Measurements from ENCODE around the gene TLR7. TPM values are rescaled to one million over a fixed set of nuclear protein-coding genes. Genes with fewer than 3 reads are reported as not detected.

TLR7 gene
- total RNA-seq, 1 donor from 2014 or later, result 5.4 TPM

DNA sequence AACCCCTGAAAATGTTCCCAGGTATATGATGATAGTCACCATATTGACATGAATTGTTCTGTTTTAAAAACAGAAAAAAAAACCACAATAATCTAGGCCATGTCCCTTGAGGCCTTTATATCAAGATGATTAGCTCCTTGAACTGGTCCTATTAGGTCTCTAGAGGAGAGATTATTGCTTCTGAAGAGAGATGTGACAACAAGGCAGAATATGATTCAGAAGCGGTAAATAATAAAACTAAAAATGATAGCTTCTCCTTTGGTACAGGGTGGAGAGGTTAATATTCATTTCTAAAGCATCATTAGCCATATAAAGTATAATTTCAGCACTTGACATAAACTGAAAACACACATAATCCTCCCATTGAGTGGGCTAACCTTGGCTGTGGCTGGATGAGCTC, 65.4 kb downstream of the TLR7 start:
- no peaks in the 10 kb centered on the region for H3K36me3 Mint-ChIP-seq (ENCODE audit: low read depth)
- H3K4me3 Mint-ChIP-seq, result no peak overlapping the region
- ChIA-PET POLR2A (no interaction called here), CTCF (no interaction called here)
- no peaks in the 10 kb centered on the region for H3K27me3 Mint-ChIP-seq
- no peaks in the 10 kb centered on the region for H3K9me3 Mint-ChIP-seq
- no peak overlapping the region for H3K27ac Mint-ChIP-seq
- intact Hi-C loops (cut with micrococcal nuclease), result no loop called here
- no peak for TF ChIP-seq CTCF (IDR thresholded peaks at IDR 0.05)
- ATAC-seq (ENCODE audit: low read depth), result no peak
- no peak for DNase-seq
- no peaks in the 10 kb centered on the region for H3K4me1 Mint-ChIP-seq

GRCh38 chrX:12934850-12935249, 68.0 kb downstream of the TLR7 start:
- intact Hi-C loops (cut with micrococcal nuclease), result no loop called here
- POLR2A ChIA-PET, result no interaction called here
- CTCF ChIA-PET, result no interaction called here
- Mint-ChIP-seq H3K4me1 (no peaks in the 10 kb centered on the region), H3K4me3 (no peak overlapping the region), H3K9me3 (no peaks in the 10 kb centered on the region), H3K36me3 (ENCODE audit: low read depth) (no peaks in the 10 kb centered on the region), H3K27me3 (no peaks in the 10 kb centered on the region), H3K27ac (no peak overlapping the region)
- DNase-seq (no peak), ATAC-seq (ENCODE audit: low read depth) (no peak)
- no peak for TF ChIP-seq CTCF (IDR thresholded peaks at IDR 0.05)

GRCh38 chrX:12936947-12937346, 70.1 kb downstream of the TLR7 start:
- DNase-seq (no peak), ATAC-seq (ENCODE audit: low read depth) (no peak)
- ChIA-PET CTCF (no interaction called here), POLR2A (no interaction called here)
- Mint-ChIP-seq H3K4me1 (no peaks in the 10 kb centered on the region), H3K4me3 (no peak overlapping the region), H3K36me3 (ENCODE audit: low read depth) (no peaks in the 10 kb centered on the region), H3K27me3 (no peaks in the 10 kb centered on the region), H3K9me3 (no peaks in the 10 kb centered on the region), H3K27ac (no peak overlapping the region)
- intact Hi-C loops (cut with micrococcal nuclease), result no loop called here
- TF ChIP-seq CTCF (IDR thresholded peaks at IDR 0.05), result no peak

Other genes starting within 250 kb of the TLR7 start
- gene PRPS2, start 75.7 kb upstream of the TLR7 start, total RNA-seq, result 33.9 and 37.7 TPM in 2 replicates
- gene TLR8, start 39.5 kb downstream of the TLR7 start, total RNA-seq, result 0.20 and 0.22 TPM in 2 replicates
- gene TMSB4X, start 108.0 kb downstream of the TLR7 start, total RNA-seq, result 5,922 and 6,273 TPM in 2 replicates
- not detected in 2 replicates for gene FAM9C, start 177.5 kb downstream of the TLR7 start, total RNA-seq

Data from activated B cell treated with CpG ODN at 0.5 μM for 24 hours (primary cell).